ENCODE measurements around the gene HEATR3.
A peak's percentile ranks its signal among the peaks of the same experiment; 100 is the strongest.

Gene HEATR3

GRCh38 chr16:50024684-50025536, 40.9 kb upstream of the HEATR3 start, which contains the start of gene CNEP1R1:
CNEP1R1 (plus strand) TSS chr16:50025225; CDS start chr16:50025316, 91 bp downstream.
- peak; percentile 98 for DNase-seq (ENCODE audit: low read depth)
- peak within 1 kb of the TSS; percentile 94 for H3K4me3 ChIP-seq (ENCODE audit: low read depth, low read length)
- TF ChIP-seq CTCF (IDR thresholded peaks at IDR 0.05; ENCODE audit: low read depth, low read length) (peak; percentile 99), MAX (IDR thresholded peaks at IDR 0.05; ENCODE audit: low read depth, low read length) (no peak), POLR2A (IDR thresholded peaks at IDR 0.05; ENCODE audit: extremely low read depth, insufficient read length) (peak; percentile 33), MYC (IDR thresholded peaks at IDR 0.05; ENCODE audit: low read depth, low read length) (peak; percentile 37; the same call in 1 of the 2 replicates)

- peak overlapping the region; percentile 94 for H3K4me3 ChIP-seq (ENCODE audit: low read depth, low read length)
- no peak for TF ChIP-seq MAX (IDR thresholded peaks at IDR 0.05; ENCODE audit: low read depth, low read length)
- TF ChIP-seq MYC (IDR thresholded peaks at IDR 0.05; ENCODE audit: low read depth, low read length) = no peak
- TF ChIP-seq POLR2A (IDR thresholded peaks at IDR 0.05; ENCODE audit: extremely low read depth, insufficient read length) = no peak
- TF ChIP-seq CTCF (IDR thresholded peaks at IDR 0.05; ENCODE audit: low read depth, low read length) = no peak
- peak; percentile 52 for DNase-seq (ENCODE audit: low read depth)
These were observed 40.2 kb upstream of the HEATR3 start for GRCh38 chr16:50025537-50025931.

- no peak for DNase-seq (ENCODE audit: low read depth)
These were observed 37.9 kb upstream of the HEATR3 start for GRCh38 chr16:50027829-50028228.

GRCh38 chr16:50035468-50035992, 30.2 kb upstream of the HEATR3 start:
- no peak for DNase-seq (ENCODE audit: low read depth)
- no peak for TF ChIP-seq POLR2A (IDR thresholded peaks at IDR 0.05; ENCODE audit: extremely low read depth, insufficient read length)
- no peak overlapping the region for H3K4me3 ChIP-seq (ENCODE audit: low read depth, low read length)

More at GRCh38 chr16:50027829-50028228, 37.9 kb upstream of the HEATR3 start:
- no peak overlapping the region for H3K4me3 ChIP-seq (ENCODE audit: low read depth, low read length)
- TF ChIP-seq CTCF (IDR thresholded peaks at IDR 0.05; ENCODE audit: low read depth, low read length) = no peak
- TF ChIP-seq MYC (IDR thresholded peaks at IDR 0.05; ENCODE audit: low read depth, low read length) = no peak
- no peak for TF ChIP-seq MAX (IDR thresholded peaks at IDR 0.05; ENCODE audit: low read depth, low read length)
- no peak for TF ChIP-seq POLR2A (IDR thresholded peaks at IDR 0.05; ENCODE audit: extremely low read depth, insufficient read length)

GRCh38 chr16:50036426-50036825, 29.3 kb upstream of the HEATR3 start:
- DNase-seq (ENCODE audit: low read depth) = no peak
- H3K4me3 ChIP-seq (ENCODE audit: low read depth, low read length) = no peak overlapping the region
- TF ChIP-seq MYC (IDR thresholded peaks at IDR 0.05; ENCODE audit: low read depth, low read length) (no peak), CTCF (IDR thresholded peaks at IDR 0.05; ENCODE audit: low read depth, low read length) (no peak), POLR2A (IDR thresholded peaks at IDR 0.05; ENCODE audit: extremely low read depth, insufficient read length) (no peak), MAX (IDR thresholded peaks at IDR 0.05; ENCODE audit: low read depth, low read length) (no peak)

GRCh38 chr16:50037662-50038220, 28.0 kb upstream of the HEATR3 start:
- TF ChIP-seq MYC (IDR thresholded peaks at IDR 0.05; ENCODE audit: low read depth, low read length) = no peak
- no peak for TF ChIP-seq CTCF (IDR thresholded peaks at IDR 0.05; ENCODE audit: low read depth, low read length)
- TF ChIP-seq MAX (IDR thresholded peaks at IDR 0.05; ENCODE audit: low read depth, low read length) = no peak
- TF ChIP-seq POLR2A (IDR thresholded peaks at IDR 0.05; ENCODE audit: extremely low read depth, insufficient read length) = no peak
- DNase-seq (ENCODE audit: low read depth) = peak; percentile 67
- no peak overlapping the region for H3K4me3 ChIP-seq (ENCODE audit: low read depth, low read length)

All from NB4 (cell line).